GM12864 (cell line): ENCODE measurements around the gene ADPGK.

ENCODE experiments used
- DNase-seq: peaks from one replicate; pipeline ENCODE4 v3.0.0-alpha.2; 2011; ENCODE audit warnings: low read depth
- H3K4me3 ChIP-seq: 2 replicates; pipeline ENCODE4 v1.5.1; 2011; ENCODE audit warnings: mild to moderate bottlenecking, low read depth, low read length, control low read depth
- CTCF ChIP-seq: IDR thresholded peaks from 2 replicates; pipeline ENCODE4 v1.5.1; 2011; ENCODE audit warnings: low read depth, mild to moderate bottlenecking, moderate library complexity, low read length, control low read depth, inconsistent platforms; ENCODE audit errors: missing control alignments

Gene ADPGK

GRCh38 chr15:72797834-72798233, 14.3 kb upstream of the ADPGK start:
- DNase-seq, result no peak
- no peak for TF ChIP-seq CTCF
- no peak overlapping the region for H3K4me3 ChIP-seq

GRCh38 chr15:72797338-72797689, 13.8 kb upstream of the ADPGK start:
- DNase-seq, result no peak
- H3K4me3 ChIP-seq, result peak overlapping the region; percentile 44; the same call in 1 of the 2 replicates
- no peak for TF ChIP-seq CTCF

- no peak for DNase-seq
- TF ChIP-seq CTCF, result peak; percentile 58
- H3K4me3 ChIP-seq, result peak overlapping the region; percentile 44
These were observed 13.2 kb upstream of the ADPGK start for GRCh38 chr15:72796515-72797337.

- no peak for DNase-seq
- H3K4me3 ChIP-seq, result no peak overlapping the region; the same call in 1 of the 2 replicates
- no peak for TF ChIP-seq CTCF
These were observed 12.6 kb upstream of the ADPGK start for GRCh38 chr15:72796210-72796514.

- no peak overlapping the region for H3K4me3 ChIP-seq
- DNase-seq, result no peak
- no peak for TF ChIP-seq CTCF
These were observed 10.5 kb upstream of the ADPGK start for GRCh38 chr15:72793766-72794660.

GRCh38 chr15:72792431-72792830, 8.9 kb upstream of the ADPGK start:
- TF ChIP-seq CTCF, result no peak
- no peak for DNase-seq
- no peak overlapping the region for H3K4me3 ChIP-seq
